ENCODE results near the gene PAX3. TPM values are rescaled to one million over a fixed set of nuclear protein-coding genes. Genes with fewer than 3 reads are reported as not detected.

Gene PAX3
- total RNA-seq, 1 experiment from 2014 or later = not detected

GRCh38 chr2:222212571-222212970 lies 86.2 kb downstream of the PAX3 start:
- H3K9me3 Mint-ChIP-seq (ENCODE audit: unreplicated experiment) = no peaks in the 10 kb centered on the region
- no peak overlapping the region for H3K27ac Mint-ChIP-seq (ENCODE audit: unreplicated experiment)
- ChIA-PET CTCF (no interaction called here), POLR2A (no interaction called here)
- Histone ChIP-seq H3K9me3 (no peaks in the 10 kb centered on the region), H3K4me1 (no peaks in the 10 kb centered on the region), H3K27me3 (replicated peaks; ENCODE audit: control insufficient read depth, insufficient read depth, low read length) (no peaks in the 10 kb centered on the region), H3K4me3 (ENCODE audit: low read depth, low read length) (no peak overlapping the region), H3K36me3 (ENCODE audit: control insufficient read depth, insufficient read depth, low read length) (no peaks in the 10 kb centered on the region)
- intact Hi-C loops (cut with micrococcal nuclease; ENCODE audit: unreplicated experiment) = no loop called here
- H3K27me3 Mint-ChIP-seq (ENCODE audit: insufficient read depth, unreplicated experiment) = peaks cover 30% of the 10 kb centered on the region
- no peak overlapping the region for H3K4me3 Mint-ChIP-seq (ENCODE audit: unreplicated experiment)
- H3K36me3 Mint-ChIP-seq (ENCODE audit: insufficient read depth, unreplicated experiment) = no peaks in the 10 kb centered on the region
- no peaks in the 10 kb centered on the region for H3K4me1 Mint-ChIP-seq (ENCODE audit: low read depth, unreplicated experiment)
- no peak for TF ChIP-seq CTCF (IDR thresholded peaks at IDR 0.05; ENCODE audit: insufficient read depth in 1 of 2, low read depth in 1 of 2, low read length in 1 of 2, severe bottlenecking in 1 of 2, unreplicated experiment in 1 of 2)
- no peak for DNase-seq
- BruUV-seq (replicated peaks) = no TSS peak

- TF ChIP-seq CTCF (IDR thresholded peaks at IDR 0.05; ENCODE audit: insufficient read depth in 1 of 2, low read depth in 1 of 2, low read length in 1 of 2, severe bottlenecking in 1 of 2, unreplicated experiment in 1 of 2) = no peak
- H3K36me3 Mint-ChIP-seq (ENCODE audit: insufficient read depth, unreplicated experiment) = no peaks in the 10 kb centered on the region
- H3K4me3 ChIP-seq (ENCODE audit: low read depth, low read length) = no peak overlapping the region
- intact Hi-C loops (cut with micrococcal nuclease; ENCODE audit: unreplicated experiment) = no loop called here
- H3K27me3 Mint-ChIP-seq (ENCODE audit: insufficient read depth, unreplicated experiment) = peaks cover 24% of the 10 kb centered on the region
- H3K4me1 ChIP-seq = no peaks in the 10 kb centered on the region
- H3K4me3 Mint-ChIP-seq (ENCODE audit: unreplicated experiment) = no peak overlapping the region
- no peak overlapping the region for H3K27ac Mint-ChIP-seq (ENCODE audit: unreplicated experiment)
- H3K9me3 ChIP-seq = no peaks in the 10 kb centered on the region
- no peak for DNase-seq
- no peaks in the 10 kb centered on the region for H3K4me1 Mint-ChIP-seq (ENCODE audit: low read depth, unreplicated experiment)
- ChIA-PET POLR2A (no interaction called here), CTCF (no interaction called here)
- no TSS peak for BruUV-seq (replicated peaks)
- no peaks in the 10 kb centered on the region for H3K9me3 Mint-ChIP-seq (ENCODE audit: unreplicated experiment)
- no peaks in the 10 kb centered on the region for H3K27me3 ChIP-seq (replicated peaks; ENCODE audit: control insufficient read depth, insufficient read depth, low read length)
- no peaks in the 10 kb centered on the region for H3K36me3 ChIP-seq (ENCODE audit: control insufficient read depth, insufficient read depth, low read length)
These were observed 90.6 kb downstream of the PAX3 start for GRCh38 chr2:222208010-222208690.

- no TSS peak for BruUV-seq (replicated peaks)
- no peak overlapping the region for H3K27ac Mint-ChIP-seq (ENCODE audit: unreplicated experiment)
These were observed 93.7 kb downstream of the PAX3 start for GRCh38 chr2:222205136-222205535.

More at GRCh38 chr2:222205136-222205535, 93.7 kb downstream of the PAX3 start:
- no peaks in the 10 kb centered on the region for H3K36me3 ChIP-seq (ENCODE audit: control insufficient read depth, insufficient read depth, low read length)
- ChIA-PET POLR2A (no interaction called here), CTCF (no interaction called here)
- no peak overlapping the region for H3K4me3 ChIP-seq (ENCODE audit: low read depth, low read length)
- H3K27me3 ChIP-seq (replicated peaks; ENCODE audit: control insufficient read depth, insufficient read depth, low read length) = no peaks in the 10 kb centered on the region
- Mint-ChIP-seq H3K9me3 (ENCODE audit: unreplicated experiment) (no peaks in the 10 kb centered on the region), H3K36me3 (ENCODE audit: insufficient read depth, unreplicated experiment) (no peaks in the 10 kb centered on the region), H3K4me3 (ENCODE audit: unreplicated experiment) (no peak overlapping the region), H3K4me1 (ENCODE audit: low read depth, unreplicated experiment) (no peaks in the 10 kb centered on the region), H3K27me3 (ENCODE audit: insufficient read depth, unreplicated experiment) (peaks cover 25% of the 10 kb centered on the region)
- no peak for TF ChIP-seq CTCF (IDR thresholded peaks at IDR 0.05; ENCODE audit: insufficient read depth in 1 of 2, low read depth in 1 of 2, low read length in 1 of 2, severe bottlenecking in 1 of 2, unreplicated experiment in 1 of 2)
- H3K4me1 ChIP-seq = no peaks in the 10 kb centered on the region
- H3K9me3 ChIP-seq = no peaks in the 10 kb centered on the region
- intact Hi-C loops (cut with micrococcal nuclease; ENCODE audit: unreplicated experiment) = no loop called here
- DNase-seq = no peak
